DMS 273 (cell line): ENCODE data around the gene PDE4A.
"Not testable (repeated sequence)": the region's sequence is repeated elsewhere in the genome, so short reads cannot be mapped to it uniquely, and the experiment has no call there.

ENCODE experiments used
- DNase-seq: peaks from one replicate; lab custom pipeline; 2025; ENCODE audit not compliant: unreplicated experiment; lab: John Stamatoyannopoulos, UW

The PDE4A gene

DNA sequence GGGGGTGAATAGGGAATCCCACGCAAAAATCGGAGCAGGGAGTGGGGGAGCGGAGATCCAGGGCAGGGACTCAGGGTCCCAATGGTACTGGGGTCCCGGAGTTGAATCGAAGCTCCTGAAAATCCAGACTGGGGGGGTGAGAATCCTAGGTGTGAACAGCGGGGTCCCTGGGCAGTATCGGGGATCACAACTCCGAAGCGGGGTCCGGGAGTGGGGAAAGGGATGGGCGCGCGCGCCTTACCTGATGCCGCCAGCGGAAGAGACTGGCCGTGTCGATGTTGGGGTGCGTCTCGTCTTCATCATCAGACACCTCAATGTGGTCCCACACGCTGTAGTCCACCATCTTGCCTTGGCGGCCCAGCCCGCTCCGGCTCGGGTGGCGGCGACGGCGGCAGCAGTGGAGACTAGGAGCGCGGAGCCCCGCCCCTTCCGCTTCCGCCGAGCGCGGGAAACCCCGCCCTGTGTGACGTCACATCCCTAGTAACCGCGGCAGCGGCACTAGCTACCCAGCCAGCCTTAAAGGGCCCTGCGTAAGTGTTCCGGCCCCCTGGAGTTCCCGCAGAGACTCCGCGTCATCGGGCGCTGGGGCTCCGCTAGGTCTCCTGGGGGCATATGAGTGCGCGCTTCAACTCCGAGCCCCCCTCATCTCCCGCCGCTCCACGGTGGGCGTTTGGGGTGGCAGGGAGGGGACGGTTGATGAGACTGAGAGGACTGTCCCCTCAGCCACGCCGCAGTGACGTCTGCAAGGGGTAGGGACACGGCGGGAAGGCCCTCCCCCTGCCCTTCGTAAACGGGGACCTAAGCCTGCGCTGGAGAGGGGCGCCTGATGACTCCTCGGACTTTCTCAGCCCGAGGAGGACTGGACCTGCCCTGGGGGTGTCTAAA is 17.0 kb upstream of the PDE4A start, which contains the start of gene CDC37:
Gene CDC37 (minus strand): TSS at position 406 of the 885 bp plus-strand sequence. CDS start 63 bp downstream, at position 343.
- DNase-seq = peak; percentile 99

DNA sequence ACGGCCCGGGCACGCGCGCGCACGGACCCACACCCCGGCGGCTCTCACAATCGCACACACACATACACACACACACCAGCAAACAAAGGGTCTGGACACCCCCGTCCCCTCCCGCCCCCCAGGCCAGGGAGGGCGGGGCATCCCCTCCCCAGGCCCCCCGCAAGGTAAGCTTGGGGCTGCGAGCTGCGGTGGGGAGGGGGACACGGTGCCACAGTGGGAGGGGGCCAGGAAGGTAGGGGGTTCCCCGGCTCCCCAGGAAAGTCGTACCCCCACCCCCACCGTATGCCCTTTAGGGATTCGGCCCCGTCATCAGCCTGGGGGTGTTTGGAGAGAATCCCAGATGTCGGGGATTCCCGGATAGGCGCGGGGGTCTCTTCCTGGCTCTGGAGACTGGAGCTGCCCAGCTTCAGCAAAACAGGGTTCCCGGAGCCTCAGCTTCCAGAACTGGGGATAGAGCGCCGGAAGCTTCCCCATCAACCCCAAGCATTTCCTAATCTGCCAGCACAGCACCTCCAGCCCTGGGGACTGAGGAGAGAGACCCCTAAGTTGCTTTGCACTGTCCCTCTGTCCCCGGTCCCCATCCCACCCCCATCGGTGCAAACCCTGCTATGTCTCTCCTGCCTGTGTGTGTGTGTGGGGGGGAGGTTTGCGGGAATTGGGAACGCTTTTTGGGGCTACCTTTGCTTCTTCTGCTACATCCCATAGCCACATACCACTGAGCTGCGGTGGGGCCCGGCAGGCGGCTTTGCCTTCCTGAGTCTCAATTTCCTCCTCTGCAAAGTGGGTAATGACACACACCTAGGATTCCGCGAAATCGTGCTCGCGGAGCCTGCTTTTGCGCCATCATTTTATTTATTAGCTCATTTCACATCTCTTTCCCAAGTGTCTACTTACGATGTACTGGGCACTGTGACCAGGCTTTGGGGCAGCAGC is 15.2 kb upstream of the PDE4A start:
- DNase-seq = peak; percentile 55

DNA sequence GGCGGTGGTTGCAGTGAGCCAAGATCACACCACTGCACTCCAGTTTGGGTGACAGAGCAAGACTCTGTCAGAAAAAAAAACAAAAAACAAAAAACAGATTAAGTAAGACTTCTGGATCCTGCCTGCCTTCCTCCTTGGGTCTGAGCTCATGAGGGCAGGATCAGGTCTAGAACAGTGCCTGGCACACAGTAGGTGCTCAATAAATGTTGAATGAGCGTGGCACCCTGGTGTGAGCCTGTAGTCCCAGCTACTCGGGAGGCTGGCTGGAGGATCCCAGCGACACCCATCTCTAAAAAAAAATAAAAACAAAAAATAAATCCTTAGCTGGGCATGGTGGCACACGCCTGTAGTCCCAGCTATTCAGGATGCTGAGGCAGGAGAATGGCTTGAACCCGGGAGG is 14.1 kb upstream of the PDE4A start:
- DNase-seq = no peak

DNA sequence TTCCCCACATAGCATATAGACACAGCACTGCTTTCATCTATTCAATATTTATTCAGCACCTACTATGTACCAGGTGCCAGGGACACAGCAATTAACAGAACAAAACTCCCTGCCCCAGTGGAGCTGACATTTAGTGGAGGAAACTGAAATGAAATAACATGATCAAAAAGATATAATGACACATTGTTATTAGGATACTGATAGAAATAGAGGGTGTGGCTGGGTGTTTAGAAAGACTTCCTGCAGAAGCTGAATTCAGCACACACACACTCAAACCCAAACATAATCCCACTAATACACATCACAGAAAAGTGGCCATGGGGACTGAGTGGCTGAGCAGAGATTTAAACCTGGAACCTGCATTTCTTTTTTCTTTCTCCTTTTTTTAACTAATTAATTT is 13.2 kb upstream of the PDE4A start:
- DNase-seq = no peak

DNA sequence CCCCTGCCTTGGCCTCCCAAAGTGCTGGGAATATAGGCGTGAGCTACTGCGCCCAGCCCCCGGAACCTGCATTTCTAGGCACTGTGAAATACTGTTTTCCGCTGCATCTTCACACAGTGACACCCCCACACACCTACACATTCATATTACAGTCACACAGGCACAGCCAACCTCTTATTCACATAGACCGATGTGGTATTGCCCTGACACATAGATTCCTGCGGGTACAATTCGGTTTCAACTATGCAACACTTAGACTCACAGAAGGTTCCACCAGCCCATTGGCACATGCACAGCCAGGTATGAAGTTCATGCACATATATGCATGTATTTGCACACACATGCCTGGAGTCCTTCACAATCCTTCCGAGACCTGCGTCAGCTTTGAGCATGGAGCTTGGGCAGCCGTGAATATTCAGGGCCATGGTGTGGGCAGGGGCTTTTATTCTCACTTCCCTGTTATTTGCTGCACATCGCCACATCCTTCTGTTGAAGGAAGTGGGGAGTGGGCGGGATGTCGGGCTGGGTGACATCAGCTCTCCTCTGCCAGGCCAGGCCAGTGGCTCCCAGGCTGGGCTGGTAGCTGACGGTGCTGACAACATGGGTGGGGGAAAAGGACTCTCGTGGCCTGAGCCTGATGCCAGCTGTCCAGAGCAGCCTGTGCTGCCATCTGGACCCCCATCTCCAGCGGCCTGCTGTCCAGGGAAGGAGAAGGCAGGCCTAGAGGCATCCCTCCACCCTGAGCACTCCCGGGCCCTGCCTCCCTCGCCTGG is 11.6 kb upstream of the PDE4A start:
- peak; percentile 80 for DNase-seq

DNA sequence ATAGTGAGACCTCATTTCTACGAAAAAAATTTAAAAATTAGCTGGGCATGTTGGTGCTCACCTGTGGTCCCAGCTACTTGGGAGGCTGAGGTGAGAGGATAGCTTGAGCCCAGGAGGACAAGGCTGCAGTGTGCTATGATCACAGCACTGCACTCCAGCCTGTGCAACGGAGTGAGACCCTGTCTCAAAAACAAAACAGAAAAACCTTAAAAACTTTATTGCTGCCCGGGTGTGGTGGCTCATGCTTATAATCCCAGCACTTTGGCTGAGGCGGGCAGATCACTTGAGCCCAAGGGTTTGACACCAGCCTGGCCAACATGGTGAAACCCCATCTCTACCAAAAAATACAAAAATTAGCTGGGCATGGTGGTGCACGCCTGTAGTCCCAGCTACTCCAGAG is 9.1 kb upstream of the PDE4A start:
- not testable (repeated sequence) for DNase-seq

DNA sequence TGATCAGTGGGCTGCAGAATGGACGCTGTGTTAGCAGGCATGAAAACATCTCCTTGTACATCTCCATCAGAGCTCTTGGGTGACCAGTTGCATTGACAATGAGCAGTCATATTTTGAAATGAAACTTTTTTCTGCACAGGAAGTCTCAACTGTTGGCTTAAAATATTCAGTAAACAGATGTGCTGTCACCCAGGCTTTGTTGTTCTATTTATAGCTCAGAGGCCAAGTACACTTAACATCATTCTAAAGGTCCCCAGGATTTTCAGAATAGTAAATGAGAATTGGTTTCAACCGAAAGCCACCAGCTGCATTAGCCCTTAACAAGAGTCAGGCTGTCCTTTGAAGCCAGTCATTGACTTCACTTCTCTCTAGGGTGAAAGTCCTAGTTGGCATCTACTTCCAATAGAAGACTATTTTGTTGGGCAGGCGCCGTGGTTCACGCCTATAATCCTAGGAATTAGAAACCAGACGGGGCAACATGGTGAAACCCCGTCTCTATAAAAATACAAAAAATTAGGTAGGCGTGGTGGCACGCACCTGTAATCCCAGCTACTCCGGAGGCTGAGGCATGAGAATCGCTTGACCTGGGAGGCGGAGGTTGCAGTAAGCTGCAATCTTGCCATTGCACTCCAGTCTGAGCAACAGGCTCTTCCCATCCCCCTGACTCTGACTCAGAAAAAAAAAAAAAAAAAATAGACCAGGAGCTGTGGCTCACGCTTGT is 7.9 kb upstream of the PDE4A start:
- DNase-seq = no peak

DNA sequence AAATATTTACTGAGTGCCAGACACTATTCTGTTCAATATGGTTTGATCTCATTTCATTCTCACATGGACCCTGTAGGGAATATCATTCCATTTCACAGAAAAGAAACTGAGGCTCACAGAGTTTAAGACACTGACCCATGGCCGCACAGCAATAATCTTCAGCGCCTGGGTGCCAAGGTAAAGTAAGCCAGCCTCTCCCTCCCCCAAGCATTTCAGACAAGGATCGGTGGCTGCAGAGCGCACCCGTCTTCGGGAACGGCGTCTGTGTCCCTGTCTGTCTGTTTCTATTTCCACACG is 4.3 kb upstream of the PDE4A start:
- DNase-seq = no peak

DNA sequence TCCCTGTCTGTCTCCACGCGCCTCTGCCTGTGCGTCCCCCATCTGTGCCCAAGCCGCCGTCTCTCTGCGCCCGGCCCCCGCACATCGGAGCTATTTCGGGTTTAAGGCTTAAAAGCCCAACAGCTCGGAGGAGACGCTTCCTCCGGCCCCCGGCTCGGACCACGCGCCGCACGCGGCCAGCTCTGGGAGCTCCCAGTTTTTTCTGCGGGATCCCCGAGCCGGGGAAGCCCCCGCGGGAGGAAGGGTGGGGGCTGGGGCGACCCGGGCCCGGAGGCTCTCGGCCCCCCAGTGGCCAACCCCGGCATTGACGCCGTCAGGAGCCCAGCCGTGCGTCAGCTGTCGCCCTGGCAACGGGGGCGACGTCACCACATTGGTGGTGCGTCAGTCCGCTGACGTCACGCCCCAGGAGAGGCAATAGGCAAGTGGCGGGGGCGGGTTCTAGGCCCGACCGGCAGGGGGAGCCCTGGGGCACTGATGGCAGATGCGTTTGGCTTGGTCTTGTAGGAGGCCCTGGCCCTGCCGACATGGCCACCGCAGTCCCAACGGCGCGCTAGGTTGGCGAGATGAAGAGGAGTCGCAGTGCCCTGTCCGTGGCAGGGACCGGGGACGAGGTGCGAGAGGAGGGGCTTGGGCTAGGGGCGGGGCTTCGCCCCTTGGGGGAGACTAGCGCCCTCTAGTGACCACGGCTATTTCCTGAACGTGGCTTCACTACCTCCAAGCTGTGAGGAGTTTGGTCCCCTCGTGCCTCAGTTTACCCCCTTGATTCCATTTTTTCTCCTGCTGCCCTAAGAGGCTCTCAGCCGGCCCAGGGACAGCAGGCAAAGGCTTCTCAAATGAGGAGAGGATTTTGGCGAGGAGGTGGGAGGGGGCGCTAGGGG is 3.7 kb upstream of the PDE4A start:
- peak; percentile 97 for DNase-seq

DNA sequence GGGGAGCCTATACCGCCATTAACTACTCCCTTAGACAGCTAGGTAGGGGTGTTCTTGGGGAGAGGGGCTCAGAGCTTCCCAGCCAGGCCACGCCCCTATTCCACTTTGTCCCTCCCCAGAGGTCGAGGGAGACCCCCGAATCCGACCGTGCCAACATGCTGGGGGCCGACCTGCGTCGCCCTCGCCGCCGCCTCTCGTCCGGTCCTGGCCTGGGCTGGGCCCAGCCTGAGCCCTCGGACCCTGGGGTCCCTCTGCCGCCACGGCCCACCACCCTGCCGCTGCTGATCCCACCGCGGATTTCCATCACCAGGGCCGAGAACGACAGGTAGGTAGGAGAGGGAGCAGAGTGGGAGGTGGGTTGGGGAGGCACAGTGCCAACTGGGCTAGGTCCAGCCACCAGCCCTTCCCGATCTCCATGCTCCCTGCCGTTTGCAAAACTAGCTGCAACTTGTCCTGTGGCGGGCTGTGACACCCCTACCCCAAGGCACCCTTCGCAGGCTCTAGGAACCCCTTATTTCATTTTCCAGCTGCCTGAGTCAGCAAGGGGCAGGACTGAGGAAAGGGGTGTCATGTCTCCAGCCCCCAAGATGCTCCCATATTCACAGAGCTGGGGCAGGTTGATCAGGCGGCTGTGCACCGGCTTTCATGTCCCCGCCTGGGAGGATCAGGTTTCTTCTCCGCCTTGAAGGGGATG is 2.6 kb upstream of the PDE4A start:
- peak; percentile 88 for DNase-seq

DNA sequence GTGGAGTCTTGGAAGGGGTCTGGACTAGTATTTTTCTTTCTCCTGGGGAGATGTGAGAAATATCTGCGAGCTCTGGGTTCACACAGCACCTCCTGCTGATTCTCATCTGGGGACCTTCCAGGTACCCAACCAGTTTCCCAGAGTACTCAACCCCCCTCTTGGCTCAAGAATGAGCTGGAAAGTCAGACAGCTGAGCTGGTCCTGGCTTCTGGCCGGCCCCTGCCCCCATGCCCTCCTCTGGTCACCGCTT is 2.2 kb upstream of the PDE4A start:
- no peak for DNase-seq

DNA sequence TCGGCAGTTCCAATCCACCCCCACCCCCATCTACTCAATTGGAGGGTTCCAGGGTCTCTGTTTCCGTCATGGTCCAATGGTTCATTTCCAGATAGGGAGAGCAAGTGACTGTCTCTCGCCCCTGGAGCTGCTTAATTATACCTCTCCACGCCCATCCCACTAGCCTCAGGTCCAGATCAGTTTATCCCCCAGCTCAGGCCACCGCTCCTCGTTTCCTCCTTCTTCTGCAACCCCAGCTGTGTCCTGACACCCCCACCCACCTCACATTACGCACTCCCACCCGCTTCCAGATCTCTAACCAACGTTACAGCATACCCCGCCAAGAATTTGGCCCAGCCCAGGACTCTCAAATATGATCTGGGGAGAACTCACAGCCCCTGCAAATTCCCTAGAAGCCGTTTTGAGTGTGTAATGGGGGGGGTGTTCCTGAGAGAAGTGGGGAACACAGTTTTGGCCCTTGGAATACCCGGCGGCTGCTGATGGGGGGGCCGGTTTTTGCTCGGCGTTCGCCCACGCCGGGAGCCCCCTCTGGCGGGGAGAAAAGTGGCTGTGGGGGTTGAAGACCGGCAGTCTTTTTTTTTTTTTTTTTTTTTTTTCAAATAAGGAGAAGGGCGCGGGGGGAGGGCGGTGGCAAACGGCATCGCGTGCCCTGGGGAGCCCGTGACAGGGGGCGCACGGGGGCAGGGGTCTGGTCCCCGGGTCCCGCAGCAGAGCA is 1.7 kb upstream of the PDE4A start:
- peak; percentile 82 for DNase-seq

DNA sequence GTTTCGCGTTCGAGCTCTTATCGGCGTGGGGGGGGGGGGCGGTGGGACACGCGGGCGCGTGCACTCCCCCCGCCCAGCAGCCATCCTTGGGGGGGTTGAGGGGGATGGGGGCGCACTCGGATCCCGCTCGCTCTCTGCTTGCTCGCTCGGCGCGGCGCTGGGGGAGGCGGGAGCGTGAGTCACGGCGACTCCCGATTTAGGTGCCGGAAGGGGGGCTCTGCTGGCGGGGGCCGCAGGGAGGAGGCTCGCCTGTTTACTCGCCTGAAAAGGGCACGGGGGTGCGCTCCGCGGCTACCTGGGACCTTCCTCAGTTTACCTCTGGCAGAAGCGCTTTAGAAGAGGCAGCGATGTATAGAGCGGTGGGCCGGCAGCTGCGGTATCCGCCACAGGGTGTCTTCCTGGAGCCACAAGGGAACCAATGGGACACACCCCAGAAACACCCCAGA is 1.1 kb upstream of the PDE4A start:
- DNase-seq = peak; percentile 85

DNA sequence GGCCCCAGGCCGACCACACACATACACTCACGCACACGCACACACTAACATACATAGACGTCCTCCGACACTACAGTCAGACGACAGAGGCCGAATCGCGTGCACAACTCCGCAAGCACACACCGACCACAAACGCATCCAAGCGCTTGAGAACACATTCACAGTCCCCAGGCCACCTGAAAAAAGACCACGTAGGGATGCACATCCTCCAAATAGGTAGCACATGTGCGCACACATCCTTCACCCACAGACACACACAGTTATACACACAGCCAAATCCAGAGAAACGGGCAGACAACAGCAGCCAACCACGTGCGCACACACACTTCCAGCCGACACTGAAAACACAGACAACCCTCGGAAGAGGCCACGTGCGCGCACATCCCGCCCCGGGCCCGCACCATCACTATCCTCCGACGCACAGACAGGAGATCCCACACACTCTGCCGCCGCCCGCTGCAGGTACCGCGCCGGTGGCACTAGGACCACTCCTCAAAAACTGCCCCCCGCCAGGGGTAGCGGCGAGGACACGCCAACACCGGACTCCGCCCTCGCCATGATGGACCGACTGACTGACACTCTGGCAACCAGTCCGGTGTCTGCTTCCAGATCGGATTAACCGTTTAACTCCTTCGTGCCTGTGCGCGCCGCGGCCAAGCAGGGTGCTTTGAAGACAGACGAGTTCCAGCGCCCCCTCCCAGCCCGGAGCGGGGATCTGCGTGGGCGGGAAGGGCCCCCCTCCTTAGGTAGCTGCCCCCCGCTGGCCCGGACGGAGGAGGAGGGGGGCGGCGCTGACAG is 493 bp upstream of the PDE4A start:
- DNase-seq = peak; percentile 99

DNA sequence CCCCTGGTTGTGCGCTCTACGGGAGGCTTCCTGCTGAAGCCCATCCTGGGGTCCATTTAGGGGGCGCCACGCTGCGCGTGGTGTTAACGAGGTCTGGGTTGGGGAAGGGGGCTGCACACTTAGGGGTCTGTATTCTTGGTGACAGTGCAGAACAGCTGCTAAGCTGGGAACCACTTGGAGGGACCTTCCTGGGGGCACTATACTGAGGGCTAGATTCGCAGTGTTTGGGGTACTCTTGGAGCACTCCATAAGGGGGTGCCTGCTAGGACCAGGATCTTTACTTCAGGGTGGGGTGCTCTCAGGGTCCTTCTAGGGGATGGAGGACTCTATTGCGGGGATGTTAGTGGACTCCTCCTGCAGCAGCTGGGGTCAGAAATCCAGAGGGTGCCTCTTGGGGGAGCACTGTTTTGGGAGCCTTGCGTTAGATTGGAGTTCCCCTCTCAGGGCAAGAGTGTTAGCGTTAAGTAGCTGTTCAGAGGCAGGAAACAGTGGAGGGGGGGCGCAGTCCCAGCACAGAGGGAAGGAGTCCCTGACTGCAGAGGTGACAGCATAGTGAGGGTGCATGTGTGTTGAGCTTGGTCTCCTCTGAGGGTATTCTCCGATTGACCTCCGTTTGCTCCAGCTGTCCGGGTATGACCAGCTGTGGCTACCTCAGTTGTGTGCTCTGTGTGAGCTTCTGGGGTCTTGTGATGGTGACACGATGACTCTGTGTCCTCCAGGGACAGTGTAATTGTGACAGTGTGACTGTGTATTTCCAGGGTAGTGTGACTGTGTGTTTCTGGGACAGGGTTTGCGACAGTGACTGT is 1.1 kb downstream of the PDE4A start:
- DNase-seq = no peak

DNA sequence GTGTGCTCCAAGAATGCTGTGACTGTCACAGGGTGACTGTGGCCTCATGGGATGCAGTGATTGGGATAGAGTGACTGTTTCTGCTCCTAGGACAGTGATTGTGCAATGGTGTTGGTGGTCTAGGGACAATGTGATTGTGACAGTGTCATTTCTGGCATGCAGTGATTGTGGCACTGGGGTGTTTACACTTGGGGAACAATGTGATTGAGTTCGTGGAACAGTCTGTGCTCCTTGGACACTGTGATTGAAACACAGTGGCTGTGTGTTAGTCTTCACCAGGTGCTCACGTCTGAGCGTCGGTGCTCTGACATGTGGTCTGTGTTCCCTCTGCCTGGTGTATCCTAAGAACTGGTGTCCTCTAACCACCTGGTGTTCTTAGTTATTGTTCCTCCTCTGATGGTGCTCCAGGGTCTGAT is 1.7 kb downstream of the PDE4A start:
- peak; percentile 44 for DNase-seq

DNA sequence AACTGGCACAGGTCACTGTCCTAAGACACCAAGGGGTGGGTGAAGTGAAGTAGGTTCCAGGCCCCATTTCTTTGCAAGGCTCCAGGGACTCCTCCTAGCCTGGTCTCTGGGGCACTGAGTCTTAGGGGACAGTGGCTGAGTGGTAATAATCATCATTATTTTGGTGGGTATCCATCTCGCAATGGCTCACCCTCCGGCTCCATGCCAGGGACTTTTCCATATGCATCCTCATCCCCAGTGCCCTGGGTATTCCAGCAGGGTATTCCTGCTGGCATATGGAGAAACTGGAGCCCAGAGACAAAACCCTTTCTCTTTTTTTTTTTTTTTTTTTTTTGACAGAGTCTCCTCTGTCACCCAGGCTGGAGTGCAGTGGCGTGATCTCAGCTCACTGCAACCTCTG is 2.5 kb downstream of the PDE4A start:
- DNase-seq = peak; percentile 39
